Heart left ventricle (tissue), 11 donors: Measurements from ENCODE around the gene KHDC1L. TPM values are rescaled to one million over a fixed set of nuclear protein-coding genes. Genes with fewer than 3 reads are reported as not detected.

Source experiments
- polyA plus RNA-seq, 2 donors: library from polyadenylated mRNA; stranded (reverse); fragments of 200-250 nt; gene quantifications; one replicate each; pipeline ENCODE4 v1.2.3, GENCODE V29; 2013
- total RNA-seq, 9 donors: library from RNA; depleted of rRNA in 2 of 9; stranded (reverse); fragments of >200 nt in 2 of 9; fragmentation: NEBNext Ultra II Directional in 3 of 9; extraction: Animal tissue kit (Norgen Biotek cat#: 25700) in 3 of 9; gene quantifications; one replicate each; pipeline versions ENCODE4 v1.1.0 to v1.2.4, GENCODE V29; 2016 to 2023
- donor health status: ischemic (EF 13 %, LVEDD 7.1; RV severe dilation, severe dysfunction).
- donor health status: healthy with polysubstance abuse.
- donor health status: DM: no; HTN: yes; CAD: no.
- donor health status: DM: no; HTN: no; CAD: no.
- donor health status: ischemic (EF 25% LVEDD 5.7; RV mildly dilated, moderate dysfunction).
- donor health status: healthy.
- donor health status: DM: yes; HTN: yes; CAD: no.
- donor health status: PGD.
- donor health status: nonischemic (EF 23%, LVEDD 6.1; RV moderate dilation, normal function).

Gene KHDC1L
- total and polyA plus RNA-seq, 11 donors: not detected

Other genes starting within 250 kb of the KHDC1L start
- 1 to 10 TPM in 2 of 9 donors, under 1 TPM in 4, not detected in 3; 0.25 to 1.1 (median 0.70) TPM for gene KHDC1, start 37.7 kb upstream of the KHDC1L start, total RNA-seq
- 1 to 10 TPM in 1 of 2 donors, under 1 TPM in 1; 0.80 to 1.1 TPM for gene KHDC1, start 37.7 kb upstream of the KHDC1L start, polyA plus RNA-seq
- not detected for gene DPPA5, start 128.8 kb upstream of the KHDC1L start, total RNA-seq
- not detected for gene DPPA5, start 128.8 kb upstream of the KHDC1L start, polyA plus RNA-seq
- not detected for gene KHDC3L, start 137.2 kb upstream of the KHDC1L start, total RNA-seq
- gene KHDC3L, start 137.2 kb upstream of the KHDC1L start, polyA plus RNA-seq: not detected
- not detected for gene OOEP, start 144.4 kb upstream of the KHDC1L start, total RNA-seq
- not detected for gene OOEP, start 144.4 kb upstream of the KHDC1L start, polyA plus RNA-seq
- gene DDX43, start 169.3 kb upstream of the KHDC1L start, total RNA-seq: under 1 TPM in 6 of 9 donors, not detected in 3; 0.11 to 0.52 (median 0.20) TPM
- gene DDX43, start 169.3 kb upstream of the KHDC1L start, polyA plus RNA-seq: under 1 TPM; 0.08 to 0.30 TPM
- 1 to 10 TPM in 6 of 9 donors, under 1 TPM in 3; 0.50 to 7.6 (median 1.2) TPM for gene CGAS, start 226.8 kb upstream of the KHDC1L start, total RNA-seq
- gene CGAS, start 226.8 kb upstream of the KHDC1L start, polyA plus RNA-seq: under 1 TPM; 0.38 to 0.55 TPM
- 10 to 100 TPM; 18.8 to 32.2 (median 23.7) TPM for gene MTO1, start 236.2 kb upstream of the KHDC1L start, total RNA-seq
- gene MTO1, start 236.2 kb upstream of the KHDC1L start, polyA plus RNA-seq: 10 to 100 TPM in 1 of 2 donors, 1 to 10 TPM in 1; 8.6 to 19.4 TPM